GOT3 (cell line): ENCODE results near the gene HPCAL4.

ENCODE experiments used
- DNase-seq: peaks from one replicate; lab custom pipeline; 2025; ENCODE audit warnings: mixed read lengths; lab: John Stamatoyannopoulos, UW

The HPCAL4 gene

DNA sequence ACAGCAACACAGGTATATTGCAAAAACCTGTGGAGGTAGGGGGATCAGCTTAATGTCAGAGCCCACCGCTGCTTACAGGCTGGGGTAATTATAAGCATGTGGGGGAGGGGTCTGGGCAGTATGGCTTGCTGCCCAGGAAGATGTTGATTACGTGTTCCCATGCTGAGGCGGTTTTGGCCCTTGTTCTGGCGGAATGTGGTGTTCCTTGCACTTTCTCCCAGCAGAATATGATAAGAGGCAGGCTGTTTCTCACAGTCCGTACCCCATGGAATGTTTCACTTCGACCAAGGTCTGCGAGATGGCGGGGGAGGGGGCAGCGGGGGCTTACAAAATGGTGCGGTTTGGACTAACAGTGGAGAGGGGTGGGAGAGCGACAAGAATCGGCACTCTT lies 9.8 kb upstream of the HPCAL4 start:
- no peak for DNase-seq

DNA sequence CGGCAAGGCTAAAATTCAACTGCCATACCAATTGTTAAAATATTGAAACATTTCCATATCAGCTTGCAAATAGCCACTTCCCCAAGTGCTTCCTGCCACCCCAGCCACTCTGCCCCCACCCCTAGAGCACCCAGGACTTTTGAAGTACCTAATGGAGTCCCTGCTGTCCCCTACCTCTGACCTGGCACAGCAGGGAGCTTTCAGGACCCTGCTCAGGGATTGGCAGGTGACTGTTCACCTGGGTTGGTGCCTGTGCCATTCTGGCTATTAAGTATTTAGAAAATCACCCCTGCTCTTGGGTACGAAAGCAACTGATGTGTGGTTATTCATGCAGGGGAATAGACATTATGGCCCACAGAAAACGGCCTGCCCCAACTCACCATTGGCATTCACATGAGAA lies 9.1 kb upstream of the HPCAL4 start:
- DNase-seq, result no peak

DNA sequence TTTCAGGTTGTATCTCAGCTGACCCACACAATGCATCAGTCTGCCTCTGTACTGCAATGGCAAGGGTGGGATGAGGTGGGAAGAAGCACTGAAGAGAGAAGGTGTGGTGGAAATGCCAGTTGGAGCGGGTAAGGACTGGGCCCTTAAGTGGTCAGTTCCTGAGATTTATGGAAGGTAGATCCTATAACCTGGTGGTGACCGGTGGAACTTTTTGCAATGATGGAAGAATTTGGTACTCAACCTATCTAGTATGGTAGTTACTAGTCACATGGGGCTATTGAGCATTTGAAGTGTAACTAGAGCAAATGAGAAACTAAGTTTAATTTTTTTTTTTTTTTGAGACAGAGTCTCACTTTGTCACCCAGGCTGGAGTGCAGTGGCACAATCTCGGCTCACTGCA lies 8.2 kb upstream of the HPCAL4 start:
- DNase-seq, result no peak

DNA sequence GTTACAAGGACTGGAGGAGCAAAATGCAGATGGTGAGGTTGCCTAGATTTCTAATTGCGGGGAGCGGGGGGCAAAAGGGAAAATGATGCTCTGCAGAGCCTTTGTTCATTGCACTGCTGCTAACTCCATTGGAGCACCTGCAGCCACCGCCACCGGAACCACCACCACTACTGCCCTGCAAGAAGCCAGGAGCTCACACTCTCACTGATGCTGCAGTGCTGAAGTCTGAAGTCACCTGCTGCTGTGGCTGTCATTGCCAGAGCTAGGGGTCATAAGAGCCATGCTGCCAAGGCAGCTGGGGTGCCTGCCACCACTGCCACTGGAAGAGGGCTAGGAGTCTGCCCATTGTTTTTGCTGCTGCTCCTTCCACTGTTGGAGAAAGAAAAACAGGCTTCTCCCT lies 7.3 kb upstream of the HPCAL4 start:
- no peak for DNase-seq

DNA sequence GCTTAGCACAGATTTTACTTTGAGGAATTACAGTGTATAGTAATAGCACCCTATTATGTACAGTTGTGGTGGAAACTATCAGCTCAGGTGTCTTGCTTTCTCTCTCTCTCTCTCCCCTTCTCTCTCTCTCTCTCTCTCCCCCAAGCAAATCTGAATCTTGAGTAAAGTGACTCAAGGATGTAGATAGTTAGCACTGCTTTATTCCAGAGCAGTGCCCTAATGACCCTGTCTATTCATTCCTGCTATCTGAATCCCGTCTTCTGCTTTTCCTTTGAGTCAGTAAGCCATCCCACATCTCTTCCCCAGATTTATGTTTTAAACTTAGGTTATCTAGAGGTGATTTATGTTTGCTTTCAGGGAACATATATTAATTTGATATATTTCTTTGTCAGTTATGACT lies 5.2 kb upstream of the HPCAL4 start:
- no peak for DNase-seq

DNA sequence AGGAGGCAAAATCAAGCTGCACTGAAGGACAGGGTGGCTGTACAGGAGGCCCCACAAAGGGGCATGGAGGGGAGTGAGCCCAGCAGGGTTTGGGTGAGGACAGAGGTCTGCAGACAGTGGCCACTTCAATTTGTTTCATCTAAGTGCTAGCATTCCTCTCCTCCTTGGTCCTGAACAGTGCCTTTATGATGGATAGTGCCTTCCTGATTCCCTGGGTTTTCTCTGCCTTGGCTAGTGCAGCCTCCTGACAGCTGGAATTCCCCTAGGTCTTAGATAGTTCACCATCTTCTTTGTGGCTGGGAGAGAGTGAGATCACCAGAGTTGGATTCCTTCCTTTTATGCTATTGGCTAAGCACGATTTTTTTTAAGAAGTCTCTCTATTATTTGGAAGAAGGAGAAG lies 3.8 kb upstream of the HPCAL4 start:
- no peak for DNase-seq

DNA sequence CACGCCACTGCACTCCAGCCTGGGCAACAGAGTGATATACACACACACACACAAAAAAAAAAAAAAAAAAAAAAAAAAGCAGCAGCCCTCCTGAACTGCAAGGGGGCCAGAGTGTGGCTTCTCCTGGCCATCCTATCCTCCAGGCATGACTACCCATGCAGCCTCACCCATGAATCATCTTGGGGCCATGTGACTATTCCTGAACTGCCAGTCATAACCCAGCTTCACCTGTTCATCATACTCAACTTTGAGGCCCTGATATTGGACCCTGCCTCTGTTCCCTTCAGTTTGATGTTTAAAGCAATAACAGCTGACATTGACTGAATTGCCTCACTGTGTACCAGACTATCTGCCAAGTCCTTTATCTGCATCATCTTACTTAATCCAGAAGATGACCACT lies 2.8 kb upstream of the HPCAL4 start:
- DNase-seq, result no peak

DNA sequence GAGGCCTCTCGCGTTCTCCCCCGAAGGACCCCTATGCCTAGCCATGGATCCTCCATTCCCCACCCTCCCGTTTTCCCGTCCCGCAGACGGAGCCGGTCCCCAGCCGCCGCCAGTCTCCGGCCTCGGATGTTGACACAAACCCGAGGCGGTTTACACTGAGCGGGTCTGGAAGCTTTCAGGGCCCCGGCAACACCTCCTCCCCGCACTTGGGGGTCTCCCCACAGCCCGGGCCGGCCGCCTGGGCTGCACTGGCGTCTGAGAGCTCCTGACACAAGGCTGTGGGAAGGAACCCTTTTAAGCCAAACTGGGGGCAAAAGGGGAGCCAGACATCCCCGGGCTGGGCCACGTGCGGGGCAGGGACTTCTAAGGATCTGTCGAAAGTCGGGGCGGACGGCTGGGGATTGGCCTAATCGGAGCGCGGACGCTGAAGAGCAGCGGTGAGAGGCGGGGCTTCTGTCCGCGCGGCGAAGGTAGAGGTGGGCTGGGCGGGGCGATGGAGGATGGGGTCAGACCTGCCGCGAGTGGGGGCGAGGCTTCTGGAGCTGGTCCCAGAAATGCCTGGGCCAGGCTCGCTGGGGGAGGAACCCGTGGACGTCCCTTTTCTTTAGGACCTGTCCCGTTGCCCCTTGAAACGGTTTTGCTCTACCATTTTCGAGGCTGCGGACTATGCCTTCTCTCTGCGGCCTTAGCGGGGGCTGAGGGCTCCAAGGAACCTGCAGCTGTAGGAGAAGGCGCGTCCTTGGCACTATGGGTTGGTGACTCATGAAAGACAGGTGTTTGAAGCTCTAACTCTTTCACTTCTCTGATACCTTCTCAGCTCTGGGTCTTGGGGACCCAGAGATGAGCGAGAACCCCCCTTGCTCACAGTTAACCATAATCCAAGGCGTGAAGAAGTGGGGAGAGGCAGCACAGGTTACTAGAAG lies 1.2 kb upstream of the HPCAL4 start:
- DNase-seq, result no peak

DNA sequence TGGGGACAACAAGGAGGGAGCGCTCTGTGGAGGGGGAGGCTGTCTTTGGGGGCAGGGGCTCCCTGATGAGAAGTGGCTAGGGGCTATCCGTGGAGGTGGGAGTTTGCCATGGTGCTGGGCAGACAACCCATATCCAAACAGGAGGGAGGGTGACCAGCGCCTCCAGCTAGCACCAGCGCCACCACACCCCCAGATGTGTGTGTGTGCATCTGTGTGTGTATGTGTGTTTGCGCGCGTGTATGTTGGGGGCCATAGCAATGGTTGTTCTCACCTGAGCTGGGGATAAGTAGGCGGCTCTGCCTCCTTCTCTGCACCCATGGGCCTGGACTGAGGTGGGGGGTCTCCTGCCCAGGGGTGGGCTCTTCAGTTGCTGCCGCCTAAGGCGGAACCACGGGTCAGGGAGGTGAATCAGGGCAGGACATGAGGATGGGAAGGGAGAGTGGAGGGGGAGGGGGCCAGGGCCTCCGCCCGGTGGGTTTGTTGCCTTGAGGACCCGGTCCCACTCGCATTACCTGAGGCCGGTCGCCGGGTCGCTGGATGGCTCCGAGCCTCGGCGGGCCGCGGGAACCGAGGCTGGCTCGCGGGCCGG lies 345 bp downstream of the HPCAL4 start:
- no peak for DNase-seq

DNA sequence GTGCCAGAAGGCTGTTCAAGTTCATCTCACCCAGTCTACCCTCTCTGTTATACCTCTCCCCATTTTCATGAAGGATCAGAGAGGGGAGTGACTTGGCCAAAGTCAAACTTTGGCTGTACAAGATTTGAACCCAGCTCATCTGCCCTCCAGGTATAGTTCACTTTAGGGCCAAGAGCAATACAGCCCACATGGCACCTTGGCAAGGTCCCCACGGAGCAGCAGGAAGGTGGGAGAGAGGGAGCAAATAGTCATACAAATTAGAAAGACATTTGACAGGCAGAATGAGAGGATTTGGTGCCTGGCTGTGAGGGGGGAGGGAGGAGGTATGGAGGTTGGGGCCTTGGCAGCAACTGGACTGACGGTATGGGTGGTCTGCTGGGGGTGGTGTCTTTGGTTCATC lies 1.0 kb downstream of the HPCAL4 start:
- no peak for DNase-seq

DNA sequence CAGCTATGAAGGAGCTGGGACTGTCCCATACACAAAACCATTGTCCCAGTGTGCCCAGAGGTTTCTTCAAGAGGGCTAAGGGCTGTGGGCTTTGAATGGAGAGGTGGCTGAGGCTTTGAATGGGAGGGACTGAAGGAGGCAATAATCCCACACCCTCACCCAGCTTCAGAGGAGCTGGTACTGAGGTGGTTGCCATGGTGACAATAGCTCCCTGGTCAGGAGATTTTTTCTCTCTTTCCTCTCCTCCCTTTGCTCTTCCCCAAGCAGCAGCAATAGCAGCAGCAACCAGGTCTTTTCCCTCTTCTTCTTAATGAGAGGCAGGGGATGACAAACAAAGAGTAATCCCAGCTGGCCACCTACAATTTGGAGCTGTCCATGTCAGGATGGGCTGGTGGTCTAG lies 1.6 kb downstream of the HPCAL4 start:
- no peak for DNase-seq

DNA sequence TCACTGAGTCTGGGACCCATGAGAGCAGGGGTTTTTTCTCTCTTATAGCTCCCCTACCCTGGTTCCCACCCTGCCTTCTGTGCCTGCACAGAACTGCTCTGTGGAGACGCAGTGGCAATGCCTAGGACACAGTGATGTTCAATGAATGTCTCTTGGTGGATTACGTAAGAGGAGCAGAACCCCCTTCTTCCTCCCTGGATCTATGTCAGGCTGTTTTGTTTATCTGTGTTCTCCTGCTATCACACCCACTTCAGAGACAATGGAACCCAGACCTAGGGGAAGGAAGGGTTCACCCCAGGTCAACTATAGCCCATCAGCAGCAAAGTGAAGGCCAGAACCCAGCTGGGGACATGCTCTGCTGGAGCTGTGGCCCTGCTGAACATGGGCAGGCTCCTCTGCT lies 2.0 kb downstream of the HPCAL4 start:
- DNase-seq, result no peak

DNA sequence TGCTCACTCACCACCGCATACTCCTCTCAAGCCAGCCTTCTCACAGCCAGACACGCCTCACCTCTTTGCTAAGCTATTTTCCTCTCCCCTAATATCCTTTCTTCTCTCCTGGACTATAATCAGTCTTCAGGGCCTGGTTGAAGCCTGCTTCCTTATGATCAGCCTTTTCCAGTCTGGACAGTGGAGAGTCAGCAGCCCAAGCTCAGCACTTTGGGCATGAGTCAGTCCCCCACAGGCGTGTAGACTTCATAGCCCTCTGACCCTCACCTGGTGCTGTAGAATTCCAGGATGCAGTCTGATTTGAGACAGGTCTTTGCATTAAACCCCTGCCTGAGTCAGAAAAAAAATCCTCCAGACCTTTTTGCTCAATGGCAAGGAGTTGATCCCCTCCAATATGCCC lies 2.5 kb downstream of the HPCAL4 start:
- no peak for DNase-seq

DNA sequence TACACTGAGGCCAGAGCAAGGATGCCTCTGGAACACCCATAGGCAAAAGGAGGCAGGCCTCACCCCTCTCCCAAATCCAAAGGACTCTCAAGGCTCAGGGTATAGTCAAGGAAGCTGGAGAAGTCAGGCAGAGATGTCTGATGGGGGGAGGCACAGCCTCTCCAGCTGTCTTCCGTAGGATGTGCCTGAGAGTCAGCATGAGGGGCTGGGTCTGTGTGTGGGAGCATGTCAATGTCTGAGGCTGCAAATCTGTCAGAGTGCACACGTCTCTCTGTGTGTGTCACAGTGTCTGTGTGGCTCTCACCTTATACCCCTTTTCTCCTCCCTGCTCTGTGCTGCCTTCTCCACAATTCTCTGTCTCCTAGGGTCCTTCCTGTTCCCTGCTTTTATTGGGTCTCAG lies 4.0 kb downstream of the HPCAL4 start:
- no peak for DNase-seq

DNA sequence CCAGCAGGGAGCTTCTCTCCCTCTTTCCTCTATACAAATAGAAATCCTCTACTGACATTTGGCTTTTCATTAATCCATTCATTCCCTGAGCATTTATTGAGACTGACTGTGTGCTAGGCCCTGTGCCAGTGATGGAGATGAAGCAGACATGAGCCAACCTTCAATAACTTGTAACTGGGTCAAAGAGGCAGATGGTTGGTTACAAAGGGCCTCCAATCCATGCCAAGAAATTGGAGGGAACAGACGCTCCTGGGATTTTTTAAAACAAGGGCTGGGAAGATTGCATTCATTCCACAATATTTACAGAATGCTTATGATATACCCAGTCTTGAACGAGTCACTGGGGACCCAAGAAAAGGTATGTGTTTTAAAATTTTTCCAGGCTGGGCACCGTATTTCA lies 6.2 kb downstream of the HPCAL4 start:
- no peak for DNase-seq

DNA sequence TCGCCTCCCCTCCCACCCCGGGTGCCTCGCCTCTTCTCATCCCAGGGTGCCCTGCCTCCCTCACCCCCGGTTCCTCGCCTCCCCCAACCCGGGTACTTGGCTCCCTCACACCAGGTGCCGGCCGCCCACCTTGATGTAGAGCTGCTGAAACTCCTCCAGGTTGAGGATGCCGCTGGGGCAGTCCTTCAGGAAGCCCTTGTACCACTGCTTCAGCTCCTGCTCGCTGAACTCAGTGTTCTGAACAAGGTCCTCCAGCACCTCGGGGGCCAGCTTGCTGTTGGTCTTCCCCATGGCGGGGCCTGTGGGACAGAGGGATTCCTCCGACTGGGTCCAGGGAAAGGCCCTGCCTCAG lies 6.9 kb downstream of the HPCAL4 start:
- no peak for DNase-seq

DNA sequence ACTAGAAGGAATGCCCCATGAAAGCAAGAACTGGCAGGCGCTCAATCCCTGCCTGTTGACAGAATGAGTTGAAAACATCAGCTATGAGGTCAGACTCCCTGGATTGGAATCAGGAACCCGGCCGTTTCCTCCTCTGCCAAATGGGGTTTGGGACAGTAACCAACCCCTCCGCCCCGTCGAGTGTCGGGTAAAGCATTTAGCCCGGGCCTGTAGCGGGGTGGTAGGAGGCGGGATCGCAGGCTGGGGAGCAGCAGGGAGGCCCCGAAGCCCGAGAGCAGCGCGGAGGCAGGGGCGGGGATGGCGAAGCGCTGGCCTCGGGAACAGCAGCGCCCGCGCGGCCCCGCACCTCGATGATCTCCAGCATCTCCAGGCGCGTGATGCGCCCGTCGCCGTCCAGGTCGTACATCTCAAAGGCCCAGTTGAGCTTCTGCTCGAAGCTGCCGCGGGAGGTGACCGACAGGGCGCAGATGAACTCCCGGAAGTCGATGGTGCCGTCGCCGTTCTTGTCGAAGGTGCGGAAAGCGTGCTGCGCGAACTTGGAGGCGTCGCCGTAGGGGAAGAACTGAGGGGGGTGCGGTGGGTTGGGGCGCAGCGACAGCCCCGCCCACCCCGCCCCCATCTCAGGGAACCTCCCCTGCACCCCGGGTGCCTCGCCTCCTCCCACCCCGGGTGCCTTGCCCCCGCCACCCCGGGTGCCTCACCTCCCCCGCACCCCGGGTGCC lies 7.5 kb downstream of the HPCAL4 start:
- no peak for DNase-seq

DNA sequence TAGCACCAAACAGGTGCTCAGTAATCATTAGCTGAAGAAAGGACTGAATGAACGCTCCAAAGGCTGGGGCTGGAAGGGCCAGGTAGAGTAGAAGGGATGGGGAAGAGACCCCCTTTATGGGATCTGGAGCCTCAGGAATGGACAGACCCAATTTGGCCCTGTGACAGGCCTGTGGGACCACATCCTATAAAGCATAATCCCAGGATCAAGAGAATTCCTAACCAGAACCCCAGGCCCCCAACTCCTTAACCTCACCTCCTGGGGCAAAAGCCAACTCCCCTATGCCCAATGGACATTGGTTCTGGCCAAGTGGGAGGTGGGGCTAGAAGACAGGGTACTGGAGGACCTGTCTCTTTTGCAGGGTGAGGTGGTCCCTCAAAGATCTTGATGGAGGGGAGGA lies 9.2 kb downstream of the HPCAL4 start:
- no peak for DNase-seq

DNA sequence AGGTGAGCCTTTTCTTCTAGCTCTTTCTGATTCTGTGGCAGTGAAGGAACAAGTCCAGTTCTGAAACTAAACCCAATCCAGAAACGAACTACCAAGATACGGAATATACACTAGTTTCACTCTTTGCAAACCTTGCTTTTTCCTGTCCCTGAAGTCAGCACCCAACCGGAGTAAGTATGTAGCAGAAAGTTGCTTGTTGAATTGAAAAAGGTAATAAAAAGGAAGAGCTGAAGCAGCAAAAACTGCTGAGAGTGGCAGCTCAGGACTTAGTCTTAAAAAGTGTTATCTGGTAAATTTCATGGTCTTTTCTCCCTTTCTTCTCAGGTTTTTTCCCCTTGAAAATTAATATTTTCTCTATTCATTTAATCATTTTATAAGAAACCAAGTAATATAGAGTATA lies 9.9 kb downstream of the HPCAL4 start:
- no peak for DNase-seq

DNA sequence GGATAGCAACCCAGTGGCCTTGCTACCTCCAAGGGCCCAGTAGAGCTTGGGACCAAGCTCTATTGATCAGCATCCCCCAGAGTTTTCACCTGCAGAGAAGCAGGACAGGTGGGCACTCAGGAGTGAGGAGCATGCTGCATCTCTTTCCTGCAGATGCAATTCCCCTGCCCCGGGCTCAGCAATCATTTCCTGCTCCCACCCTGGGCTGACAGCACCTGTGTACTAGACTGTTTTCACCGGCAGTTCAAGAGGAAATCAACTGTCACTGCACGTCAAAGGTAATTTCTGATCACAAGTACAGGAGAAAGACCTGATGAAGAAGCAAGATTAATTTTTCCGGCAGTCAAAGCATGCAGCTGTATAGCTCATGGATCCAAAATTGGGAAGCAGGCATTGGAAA lies 10.5 kb downstream of the HPCAL4 start:
- no peak for DNase-seq

DNA sequence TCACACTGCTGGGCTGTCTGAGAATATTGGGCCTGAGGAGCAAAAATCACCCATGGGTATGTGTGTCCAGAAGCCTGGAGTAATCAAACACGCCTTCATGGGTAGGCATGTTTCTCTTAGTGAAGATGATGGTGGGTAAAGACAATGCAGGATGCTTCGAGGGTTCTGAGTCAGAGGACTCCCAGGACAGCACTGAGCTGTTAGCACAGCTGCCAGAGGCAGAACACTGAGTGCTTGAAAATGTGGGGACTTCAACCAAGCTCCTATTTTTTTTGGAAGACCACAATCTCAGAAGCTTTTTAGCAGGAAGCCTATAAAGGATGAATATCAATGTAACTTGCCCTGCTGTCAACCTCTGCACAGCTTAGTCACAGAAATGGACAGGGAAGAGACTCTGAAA lies 11.4 kb downstream of the HPCAL4 start:
- no peak for DNase-seq

DNA sequence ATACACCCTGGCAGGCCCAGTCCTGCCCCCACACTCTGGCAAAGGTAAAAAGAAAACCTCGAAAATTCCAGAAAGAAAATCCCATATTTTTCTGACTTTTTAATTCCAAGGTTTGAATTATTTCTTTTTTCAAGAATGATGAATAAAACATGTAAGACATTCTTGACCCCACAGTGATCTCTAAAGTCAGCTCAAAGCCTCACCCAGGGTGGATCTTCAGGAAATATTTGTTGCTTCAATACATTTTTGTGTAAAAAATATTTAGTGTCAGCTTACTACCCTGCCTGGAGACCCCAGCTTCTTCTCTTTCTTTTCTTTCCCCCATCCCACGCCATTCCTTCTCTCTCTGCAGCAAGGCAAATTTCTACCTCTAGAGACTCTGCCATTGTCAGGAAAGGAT lies 12.3 kb downstream of the HPCAL4 start:
- no peak for DNase-seq

DNA sequence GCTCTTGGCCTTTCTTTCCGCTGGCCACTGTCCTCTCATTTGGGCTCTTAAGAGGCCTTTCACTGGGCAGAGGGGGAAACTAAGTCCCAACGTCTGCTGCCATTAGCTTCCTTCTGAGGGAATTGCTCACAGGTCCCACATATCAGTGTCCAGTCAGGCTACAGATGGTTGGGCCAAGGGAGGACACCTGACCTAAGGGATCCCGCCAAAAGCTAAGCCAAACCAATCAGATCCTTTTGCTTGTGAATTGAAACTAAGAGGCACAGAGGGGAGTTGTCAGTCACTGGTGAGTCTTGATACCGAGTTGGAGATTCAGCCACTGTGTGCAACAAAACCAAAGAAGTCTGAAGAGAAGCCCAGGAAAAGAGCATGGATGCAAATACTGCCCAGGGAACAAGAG lies 13.6 kb downstream of the HPCAL4 start:
- DNase-seq, result no peak
